Loucy (cell line): ENCODE data around the gene YWHAQ.

ENCODE experiments used
- H2AFZ ChIP-seq: fragments of 200-600 bp; sonication (generic); 2 replicates; pipeline ENCODE4 v1.6.0; 2016; ENCODE audit warnings: antibody characterized with exemption, mild to moderate bottlenecking, low read length, moderate library complexity
- H3F3A ChIP-seq: fragments of 200-600 bp; 2 replicates; pipeline ENCODE4 v1.6.0; 2016; ENCODE audit warnings: antibody characterized with exemption, low read depth, mild to moderate bottlenecking
- H3K27me3 ChIP-seq: fragments of 200-600 bp; sonication (generic); 2 replicates; pipeline ENCODE4 v1.6.1; 2014; ENCODE audit warnings: low read length, mild to moderate bottlenecking; ENCODE audit not compliant: insufficient read depth, poor library complexity, severe bottlenecking
- H3K36me3 ChIP-seq: fragments of 200-600 bp; sonication (generic); 2 replicates; pipeline ENCODE4 v1.6.1; 2016; ENCODE audit warnings: low read length; ENCODE audit not compliant: insufficient read depth
- H3K4me1 ChIP-seq: fragments of 200-600 bp; sonication (generic); 2 replicates; pipeline ENCODE4 v1.5.1; 2014; ENCODE audit warnings: low read length, mild to moderate bottlenecking; ENCODE audit not compliant: insufficient read depth, poor library complexity, severe bottlenecking
- H3K4me2 ChIP-seq: fragments of 200-600 bp; sonication (generic); 2 replicates; pipeline ENCODE4 v1.6.0; 2014; ENCODE audit warnings: antibody characterized with exemption, low read length, low read depth, mild to moderate bottlenecking; ENCODE audit not compliant: poor library complexity, severe bottlenecking
- H3K4me3 ChIP-seq: fragments of 200-600 bp; sonication (generic); 2 replicates; pipeline ENCODE4 v1.5.1; 2014; ENCODE audit warnings: low read length, mild to moderate bottlenecking, mixed read lengths; ENCODE audit not compliant: poor library complexity, severe bottlenecking
- H3K79me2 ChIP-seq: fragments of 200-600 bp; sonication (generic); 2 replicates; pipeline ENCODE4 v1.6.1; 2014; ENCODE audit warnings: low read length; ENCODE audit not compliant: insufficient read depth
- H3K9ac ChIP-seq: fragments of 200-600 bp; sonication (generic); 2 replicates; pipeline ENCODE4 v1.6.0; 2014; ENCODE audit warnings: mild to moderate bottlenecking, low read depth, low read length, moderate library complexity; ENCODE audit not compliant: poor library complexity, severe bottlenecking
- H3K9me2 ChIP-seq: fragments of 200-600 bp; sonication (generic); replicated peaks from 2 replicates; pipeline ENCODE4 v1.6.1; 2016; ENCODE audit warnings: low read depth, low read length, mixed read lengths
- H3K9me3 ChIP-seq: fragments of 200-600 bp; sonication (generic); 2 replicates; pipeline ENCODE4 v1.6.1; 2014; ENCODE audit warnings: mild to moderate bottlenecking, antibody characterized with exemption, low read length, low read depth; ENCODE audit not compliant: insufficient read depth
- H4K20me1 ChIP-seq: fragments of 200-600 bp; sonication (generic); 2 replicates; pipeline ENCODE4 v1.6.0; 2014; ENCODE audit warnings: antibody characterized with exemption, low read length, mild to moderate bottlenecking; ENCODE audit not compliant: insufficient read depth, poor library complexity, severe bottlenecking
- CTCF ChIP-seq: fragments of 200-600 bp; sonication (generic); conservative IDR thresholded peaks from 2 replicates; pipeline ENCODE4 v1.5.1; 2014; ENCODE audit warnings: mild to moderate bottlenecking, antibody characterized with exemption, low read length
- EZH2phosphoT487 ChIP-seq: fragments of 200-600 bp; IDR thresholded peaks from 2 replicates; pipeline ENCODE4 v1.6.1; 2018; ENCODE audit warnings: antibody characterized with exemption, mild to moderate bottlenecking, moderate library complexity, borderline replicate concordance

The YWHAQ gene

GRCh38 chr2:9602412-9602811 lies 28.4 kb downstream of the YWHAQ start:
- peaks cover 65% of the 10 kb centered on the region for H3K36me3 ChIP-seq
- no peak overlapping the region for H2AFZ ChIP-seq
- no peak for TF ChIP-seq EZH2phosphoT487
- TF ChIP-seq CTCF = no peak
- peaks cover 13% of the 10 kb centered on the region; the same call in 1 of the 2 replicates for H3K9me3 ChIP-seq
- no peaks in the 10 kb centered on the region for H3K9me2 ChIP-seq
- no peak overlapping the region for H3K4me3 ChIP-seq
- no peaks in the 10 kb centered on the region for H3F3A ChIP-seq
- H3K4me2 ChIP-seq = no peak overlapping the region
- H3K9ac ChIP-seq = no peak overlapping the region
- no peaks in the 10 kb centered on the region for H3K27me3 ChIP-seq
- peaks cover 98% of the 10 kb centered on the region for H3K79me2 ChIP-seq
- no peaks in the 10 kb centered on the region for H3K4me1 ChIP-seq
- peaks cover 82% of the 10 kb centered on the region for H4K20me1 ChIP-seq

GRCh38 chr2:9601397-9601796 lies 29.4 kb downstream of the YWHAQ start:
- peaks cover 13% of the 10 kb centered on the region; the same call in 1 of the 2 replicates for H3K9me3 ChIP-seq
- no peaks in the 10 kb centered on the region for H3K9me2 ChIP-seq
- H3K4me2 ChIP-seq = no peak overlapping the region
- H3K4me1 ChIP-seq = no peaks in the 10 kb centered on the region
- H3F3A ChIP-seq = no peaks in the 10 kb centered on the region
- peaks cover 70% of the 10 kb centered on the region for H3K36me3 ChIP-seq
- peaks cover 98% of the 10 kb centered on the region for H3K79me2 ChIP-seq
- no peak overlapping the region for H2AFZ ChIP-seq
- no peak overlapping the region for H3K4me3 ChIP-seq
- no peaks in the 10 kb centered on the region for H3K27me3 ChIP-seq
- peaks cover 82% of the 10 kb centered on the region for H4K20me1 ChIP-seq
- H3K9ac ChIP-seq = no peak overlapping the region
- no peak for TF ChIP-seq CTCF
- no peak for TF ChIP-seq EZH2phosphoT487

- no peaks in the 10 kb centered on the region for H3F3A ChIP-seq
- H3K4me1 ChIP-seq = no peaks in the 10 kb centered on the region
- H3K4me3 ChIP-seq = no peak overlapping the region
- peaks cover 13% of the 10 kb centered on the region; the same call in 1 of the 2 replicates for H3K9me3 ChIP-seq
- no peaks in the 10 kb centered on the region for H3K27me3 ChIP-seq
- no peak overlapping the region for H3K4me2 ChIP-seq
- H3K9ac ChIP-seq = no peak overlapping the region
- no peak for TF ChIP-seq EZH2phosphoT487
- no peak for TF ChIP-seq CTCF
- H4K20me1 ChIP-seq = peaks cover 84% of the 10 kb centered on the region
- no peak overlapping the region for H2AFZ ChIP-seq
- peaks cover 98% of the 10 kb centered on the region for H3K79me2 ChIP-seq
- peaks cover 62% of the 10 kb centered on the region for H3K36me3 ChIP-seq
- no peaks in the 10 kb centered on the region for H3K9me2 ChIP-seq
These were observed 31.4 kb downstream of the YWHAQ start for GRCh38 chr2:9599430-9599829.
